DND-41 (cell line): ENCODE measurements around the gene ATAD5.

Source experiments
- ATAC-seq: fragments of 200-7000 bp; cut with Tn5 transposase; 3 replicates; pipeline ENCODE4 v1.9.1; 2021; ENCODE audit warnings: low read depth; ENCODE audit not compliant: insufficient read depth
- DNase-seq: peaks from one replicate; pipeline ENCODE4 v3.0.0-alpha.2; 2020
- H2AFZ ChIP-seq: 2 replicates; pipeline ENCODE4 v1.6.0; 2012; ENCODE audit warnings: low read depth, low read length
- H3K27ac ChIP-seq: 2 replicates; pipeline ENCODE4 v1.5.1; 2012; ENCODE audit warnings: low read length, inconsistent platforms
- H3K27me3 ChIP-seq: fragments of 200-600 bp; sonication (generic); 2 replicates; pipeline ENCODE4 v1.6.0; 2012; ENCODE audit warnings: low read length, mild to moderate bottlenecking, inconsistent platforms; ENCODE audit not compliant: insufficient read depth, poor library complexity
- H3K36me3 ChIP-seq: 2 replicates; pipeline ENCODE4 v1.5.1; 2012; ENCODE audit warnings: low read length, inconsistent platforms; ENCODE audit not compliant: insufficient read depth
- H3K4me1 ChIP-seq: 2 replicates; pipeline ENCODE4 v1.5.1; 2012; ENCODE audit warnings: mild to moderate bottlenecking, low read length; ENCODE audit not compliant: insufficient read depth
- H3K4me2 ChIP-seq: 2 replicates; pipeline ENCODE4 v1.6.0; 2012; ENCODE audit warnings: mild to moderate bottlenecking, moderate library complexity, low read length, inconsistent platforms; ENCODE audit not compliant: insufficient read depth
- H3K4me3 ChIP-seq, 2 experiments: fragments of 200-600 bp in 1 of 2; shearing (Covaris generic) in 1 of 2; 2 replicates each; pipeline ENCODE4 v1.5.1; 2012 to 2016; ENCODE audit warnings: inconsistent platforms in 2 of 2, low read length in 2 of 2, mild to moderate bottlenecking in 2 of 2, low read depth in 1 of 2, moderate library complexity in 1 of 2
- H3K79me2 ChIP-seq: 2 replicates; pipeline ENCODE4 v1.6.0; 2012; ENCODE audit warnings: low read length, inconsistent platforms; ENCODE audit not compliant: insufficient read depth
- H3K9ac ChIP-seq: 2 replicates; pipeline ENCODE4 v1.6.0; 2012; ENCODE audit warnings: low read depth, mild to moderate bottlenecking, inconsistent platforms, low read length, moderate library complexity
- H3K9me3 ChIP-seq: 2 replicates; pipeline ENCODE4 v1.5.1; 2012; ENCODE audit warnings: low read length, moderate library complexity, mild to moderate bottlenecking, inconsistent platforms; ENCODE audit not compliant: insufficient read depth, severe bottlenecking
- H4K20me1 ChIP-seq: 2 replicates; pipeline ENCODE4 v1.6.0; 2012; ENCODE audit warnings: low read length; ENCODE audit not compliant: insufficient read depth
- CTCF ChIP-seq: IDR thresholded peaks from 2 replicates; pipeline ENCODE4 v1.5.1; 2012; ENCODE audit warnings: borderline replicate concordance, low read length, moderate library complexity, mild to moderate bottlenecking; ENCODE audit not compliant: poor library complexity, severe bottlenecking; ENCODE audit errors: extremely low read depth
- EZH2 ChIP-seq: IDR thresholded peaks from 3 replicates; pipeline ENCODE4 v1.6.1; 2012; ENCODE audit warnings: borderline replicate concordance, low read depth, mild to moderate bottlenecking, moderate library complexity, low read length, inconsistent platforms; ENCODE audit not compliant: severe bottlenecking

Gene ATAD5

GRCh38 chr17:30920282-30920681, 88.5 kb downstream of the ATAD5 start:
- H3K27ac ChIP-seq: no peak overlapping the region
- no peak overlapping the region for H2AFZ ChIP-seq
- no peaks in the 10 kb centered on the region for H3K79me2 ChIP-seq
- H3K9me3 ChIP-seq: no peaks in the 10 kb centered on the region
- ATAC-seq (no peak), DNase-seq (no peak)
- TF ChIP-seq EZH2: no peak
- TF ChIP-seq CTCF: no peak
- H3K4me2 ChIP-seq: no peak overlapping the region
- H3K4me3 ChIP-seq: no peak overlapping the region
- no peak overlapping the region for H3K9ac ChIP-seq
- no peaks in the 10 kb centered on the region for H3K27me3 ChIP-seq
- H3K36me3 ChIP-seq: no peaks in the 10 kb centered on the region
- no peaks in the 10 kb centered on the region for H4K20me1 ChIP-seq
- H3K4me1 ChIP-seq: no peaks in the 10 kb centered on the region

- no peak overlapping the region for H3K27ac ChIP-seq
- H2AFZ ChIP-seq: no peak overlapping the region
- TF ChIP-seq CTCF (no peak), EZH2 (no peak)
- ATAC-seq: no peak
- H3K79me2 ChIP-seq: no peaks in the 10 kb centered on the region
- H3K4me3 ChIP-seq: no peak overlapping the region
- no peak for DNase-seq
- H3K4me1 ChIP-seq: no peaks in the 10 kb centered on the region
- no peaks in the 10 kb centered on the region for H3K27me3 ChIP-seq
- no peaks in the 10 kb centered on the region for H4K20me1 ChIP-seq
- H3K4me2 ChIP-seq: no peak overlapping the region
- H3K9ac ChIP-seq: no peak overlapping the region
- no peaks in the 10 kb centered on the region for H3K9me3 ChIP-seq
- H3K36me3 ChIP-seq: no peaks in the 10 kb centered on the region
Observed at GRCh38 chr17:30920683-30921543, 89.1 kb downstream of the ATAD5 start.

GRCh38 chr17:30921544-30922196, 89.9 kb downstream of the ATAD5 start, which contains the start of gene ADAP2:
TSS of gene ADAP2 (plus strand) at chr17:30921945. CDS start at chr17:30922015, 70 bp downstream.
- no peak within 1 kb of the TSS for H2AFZ ChIP-seq
- H3K79me2 ChIP-seq: no peaks in the 10 kb centered on the region
- ATAC-seq (no peak), DNase-seq (no peak)
- H3K9me3 ChIP-seq: no peaks in the 10 kb centered on the region
- no peak within 1 kb of the TSS for H3K9ac ChIP-seq
- H4K20me1 ChIP-seq: no peaks in the 10 kb centered on the region
- H3K27ac ChIP-seq: no peak within 1 kb of the TSS
- H3K36me3 ChIP-seq: no peaks in the 10 kb centered on the region
- no peak within 1 kb of the TSS for H3K4me3 ChIP-seq
- TF ChIP-seq EZH2: no peak
- no peak for TF ChIP-seq CTCF
- no peaks in the 10 kb centered on the region for H3K27me3 ChIP-seq
- no peak within 1 kb of the TSS for H3K4me2 ChIP-seq
- H3K4me1 ChIP-seq: no peaks in the 10 kb centered on the region
